ENCODE data around the gene IGFBP1. TPM values are rescaled to one million over a fixed set of nuclear protein-coding genes. Genes with fewer than 3 reads are reported as not detected.
A peak's percentile ranks its signal among the peaks of the same experiment; 100 is the strongest.

The IGFBP1 gene
- total RNA-seq, 4 donors from 2014 or later: 0.48 TPM; not detected in 3

- H3K27ac ChIP-seq: no peak overlapping the region
- WGBS: 85% methylated on average over 8 of the region's 9 CpGs
- DNase-seq (ENCODE audit: low spot score in 2 of 2): no peak
- no peaks in the 10 kb centered on the region for H3K9me3 ChIP-seq
- no peak overlapping the region for H3K4me3 ChIP-seq
- peaks cover 21% of the 10 kb centered on the region for H3K27me3 ChIP-seq
- no peaks in the 10 kb centered on the region for H3K4me1 ChIP-seq
- no peaks in the 10 kb centered on the region for H3K36me3 ChIP-seq
- TF ChIP-seq POLR2AphosphoS5 (IDR thresholded peaks at IDR 0.05): no peak
- TF ChIP-seq CTCF (IDR thresholded peaks at IDR 0.05): no peak
- no peak for TF ChIP-seq EP300 (IDR thresholded peaks at IDR 0.05)
- TF ChIP-seq POLR2A (IDR thresholded peaks at IDR 0.05): no peak
Observed at GRCh38 chr7:45863715-45864114, 24.6 kb upstream of the IGFBP1 start.

GRCh38 chr7:45865594-45866410 lies 22.5 kb upstream of the IGFBP1 start:
- Histone ChIP-seq H3K4me1 (no peaks in the 10 kb centered on the region), H3K36me3 (no peaks in the 10 kb centered on the region), H3K9me3 (no peaks in the 10 kb centered on the region), H3K27ac (no peak overlapping the region), H3K4me3 (no peak overlapping the region), H3K27me3 (peaks cover 11% of the 10 kb centered on the region)
- TF ChIP-seq CTCF (IDR thresholded peaks at IDR 0.05): no peak
- no peak for TF ChIP-seq POLR2A (IDR thresholded peaks at IDR 0.05)
- TF ChIP-seq EP300 (IDR thresholded peaks at IDR 0.05): no peak
- TF ChIP-seq POLR2AphosphoS5 (IDR thresholded peaks at IDR 0.05): no peak
- DNase-seq (ENCODE audit: low spot score in 2 of 2): no peak
- 88% methylated on average over 9 of the region's 13 CpGs for WGBS

GRCh38 chr7:45867471-45867870 lies 20.8 kb upstream of the IGFBP1 start:
- H3K9me3 ChIP-seq: no peaks in the 10 kb centered on the region
- peaks cover 11% of the 10 kb centered on the region for H3K27me3 ChIP-seq
- no peak for TF ChIP-seq CTCF (IDR thresholded peaks at IDR 0.05)
- no peak for TF ChIP-seq POLR2A (IDR thresholded peaks at IDR 0.05)
- no peak for TF ChIP-seq EP300 (IDR thresholded peaks at IDR 0.05)
- TF ChIP-seq POLR2AphosphoS5 (IDR thresholded peaks at IDR 0.05): no peak
- H3K4me1 ChIP-seq: no peaks in the 10 kb centered on the region
- H3K36me3 ChIP-seq: no peaks in the 10 kb centered on the region
- WGBS: 37% methylated on average over 2 of the region's 2 CpGs
- H3K4me3 ChIP-seq: no peak overlapping the region
- DNase-seq (ENCODE audit: low spot score in 2 of 2): no peak
- H3K27ac ChIP-seq: no peak overlapping the region

GRCh38 chr7:45869426-45869825 lies 18.9 kb upstream of the IGFBP1 start:
- Histone ChIP-seq H3K36me3 (no peaks in the 10 kb centered on the region), H3K4me1 (no peaks in the 10 kb centered on the region), H3K27me3 (peaks cover 11% of the 10 kb centered on the region), H3K9me3 (no peaks in the 10 kb centered on the region), H3K27ac (no peak overlapping the region), H3K4me3 (no peak overlapping the region)
- DNase-seq (ENCODE audit: low spot score in 2 of 2): no peak
- TF ChIP-seq EP300 (IDR thresholded peaks at IDR 0.05): no peak
- 75% methylated on average over 3 of the region's 4 CpGs for WGBS

- WGBS: 74% methylated on average over 5 of the region's 10 CpGs
- peak in 1 of 2 donors; percentile 10 for TF ChIP-seq CTCF (IDR thresholded peaks at IDR 0.05)
- TF ChIP-seq POLR2A (IDR thresholded peaks at IDR 0.05): no peak
- H3K4me3 ChIP-seq: no peak overlapping the region
Observed at GRCh38 chr7:45872116-45873034, 15.9 kb upstream of the IGFBP1 start.

More at GRCh38 chr7:45872116-45873034, 15.9 kb upstream of the IGFBP1 start:
- Histone ChIP-seq H3K9me3 (no peaks in the 10 kb centered on the region), H3K27me3 (no peaks in the 10 kb centered on the region), H3K36me3 (no peaks in the 10 kb centered on the region), H3K27ac (no peak overlapping the region), H3K4me1 (no peaks in the 10 kb centered on the region)
- no peak for DNase-seq (ENCODE audit: low spot score in 2 of 2)
